Prostate gland (tissue), 2 donors: ENCODE data around the gene KCNG3. TPM values are rescaled to one million over a fixed set of nuclear protein-coding genes. Genes with fewer than 3 reads are reported as not detected.
A peak's percentile ranks its signal among the peaks of the same experiment; 100 is the strongest.

Source experiments
- DNase-seq: peaks from one replicate; pipeline ENCODE4 v3.0.0-alpha.2; 2019; ENCODE audit warnings: low spot score
- H3K27ac ChIP-seq, 2 donors: fragments of 200-600 bp; sonication (generic); 2 replicates each; pipeline ENCODE4 v1.5.1; 2017 to 2019
- H3K27me3 ChIP-seq: fragments of 200-600 bp; sonication (generic); replicated peaks from 2 replicates; pipeline ENCODE4 v1.5.1; 2019; ENCODE audit not compliant: insufficient read depth
- H3K36me3 ChIP-seq, 2 donors: fragments of 200-600 bp; sonication (generic); 1 replicate in 1 of 2; 2 replicates in 1 of 2; pipeline versions ENCODE4 v1.5.1 to v1.8.1; 2017 to 2019
- H3K4me1 ChIP-seq: fragments of 200-600 bp; sonication (generic); replicated peaks from 2 replicates; pipeline ENCODE4 v1.5.1; 2019
- H3K4me3 ChIP-seq, 2 donors: fragments of 200-600 bp; sonication (generic); 2 replicates each; pipeline ENCODE4 v1.5.1; 2017 to 2019
- H3K9me3 ChIP-seq: fragments of 200-600 bp; sonication (generic); 2 replicates; pipeline ENCODE4 v1.5.1; 2017
- CTCF ChIP-seq, 4 experiments: fragments of 200-600 bp in 2 of 4; fragments of 450-650 bp in 2 of 4; sonication (generic) in 2 of 4; IDR thresholded peaks; 1 replicate in 3 of 4; 2 replicates in 1 of 4; pipeline ENCODE4 v1.5.1; 2016 to 2019; ENCODE audit warnings: antibody characterized with exemption in 4 of 4, mild to moderate bottlenecking in 2 of 4, moderate library complexity in 2 of 4
- POLR2A ChIP-seq: fragments of 450-650 bp; IDR thresholded peaks from one replicate; pipeline ENCODE4 v1.6.1; 2016; ENCODE audit warnings: antibody characterized with exemption, mild to moderate bottlenecking
- POLR2AphosphoS5 ChIP-seq: sonication (generic); formaldehyde crosslinking; IDR thresholded peaks from one replicate; pipeline ENCODE4 v1.6.1; 2017; ENCODE audit warnings: antibody characterized with exemption
- WGBS: methylation state at CpG from one replicate; pipeline ENCODE4 v1.1.5; 2018; 5-methylcytosine and 5-hydroxymethylcytosine counted together
- intact Hi-C: fragments of 100-400 bp; cut with DNase I; formaldehyde crosslinking; loops from one replicate; pipeline ENCODE4 v1.14.2; 2022
- total RNA-seq, 2 donors: library from RNA; depleted of rRNA; stranded (reverse); fragments of >200 nt; gene quantifications; one replicate each; pipeline ENCODE4 v1.1.0, GENCODE V29; 2016

Gene KCNG3
- total RNA-seq, 2 donors from 2014 or later, result 0.27 to 4.1 TPM

DNA sequence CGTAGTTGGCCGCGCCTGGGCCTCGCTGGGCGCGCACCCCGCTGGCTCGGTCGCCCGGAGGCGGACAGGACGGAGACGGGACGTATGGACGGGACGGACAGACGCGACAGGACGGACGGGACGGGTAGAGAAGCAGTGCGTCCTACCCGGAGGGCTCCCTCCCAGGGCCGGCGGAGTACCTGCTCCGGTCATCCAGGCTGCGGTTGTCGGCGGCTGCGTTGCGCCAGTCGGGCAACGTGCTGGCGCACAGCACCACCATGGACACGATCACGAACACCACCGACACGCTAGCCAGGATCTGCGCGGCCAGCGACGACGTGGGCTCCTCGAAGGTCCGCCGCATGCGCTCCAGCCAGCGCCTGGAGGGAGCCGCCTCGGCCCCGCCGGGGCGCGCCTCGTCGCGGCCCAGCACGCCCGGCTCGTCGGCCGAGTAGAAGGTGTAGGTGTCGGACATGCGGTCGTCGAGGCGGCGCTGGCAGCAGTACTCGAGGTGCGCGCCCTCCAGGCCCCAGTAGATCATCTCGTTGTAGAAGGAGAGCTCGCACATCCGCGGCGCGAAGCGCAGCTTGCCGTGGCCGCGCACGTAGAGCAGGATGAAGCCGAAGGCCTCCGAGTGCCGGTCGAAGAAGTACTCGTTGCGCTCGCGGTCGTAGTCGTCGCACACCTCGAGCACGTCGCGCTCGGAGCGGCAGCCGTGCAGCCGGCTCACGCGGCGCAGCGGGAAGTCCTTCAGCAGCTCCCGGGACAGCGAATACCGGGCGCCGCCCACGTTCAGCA, 903 bp downstream of the KCNG3 start:
- no peak overlapping the region for H3K27ac ChIP-seq
- no peaks in the 10 kb centered on the region for H3K4me1 ChIP-seq
- WGBS, result 21% methylated on average over 72 of the region's 111 CpGs
- no peaks in the 10 kb centered on the region for H3K9me3 ChIP-seq
- TF ChIP-seq CTCF (IDR thresholded peaks at IDR 0.05), result no peak
- no peak for DNase-seq
- intact Hi-C loops, result loop anchor here (10.0 kb wide), 1 partner anchor 302 kb away; the partner anchor contains the start of gene HAAO
- peak overlapping the region; percentile 53 to 54 for H3K4me3 ChIP-seq
- no peaks in the 10 kb centered on the region for H3K36me3 ChIP-seq
- H3K27me3 ChIP-seq, result no peaks in the 10 kb centered on the region

DNA sequence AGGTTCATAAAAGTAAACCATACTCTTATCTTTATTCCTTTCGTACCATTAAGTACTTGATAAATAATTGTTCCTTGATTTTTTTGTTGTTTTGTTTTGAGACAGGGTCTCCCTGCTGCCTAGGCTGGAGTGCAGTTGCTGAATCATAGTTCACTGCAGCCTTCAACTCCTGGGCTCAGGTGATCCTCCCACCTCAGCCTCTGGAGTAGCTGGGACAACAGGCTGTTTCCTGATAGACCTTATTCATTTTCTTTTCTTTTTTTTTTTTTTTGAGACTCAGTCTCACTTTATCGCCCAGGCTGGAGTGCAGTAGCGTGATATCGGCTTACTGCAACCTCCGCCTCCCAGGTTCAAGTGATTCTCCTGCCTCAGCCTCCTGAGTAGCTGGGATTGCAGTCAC, 5.5 kb downstream of the KCNG3 start:
- no peaks in the 10 kb centered on the region for H3K27me3 ChIP-seq
- intact Hi-C loops, result no loop called here
- TF ChIP-seq POLR2AphosphoS5, result no peak
- TF ChIP-seq CTCF (IDR thresholded peaks at IDR 0.05), result no peak
- no peak for TF ChIP-seq POLR2A
- H3K36me3 ChIP-seq, result no peaks in the 10 kb centered on the region
- no peak for DNase-seq
- H3K4me3 ChIP-seq, result no peak overlapping the region
- no peaks in the 10 kb centered on the region for H3K4me1 ChIP-seq
- no peaks in the 10 kb centered on the region for H3K9me3 ChIP-seq
- no peak overlapping the region for H3K27ac ChIP-seq
- 95% methylated on average over 5 of the region's 5 CpGs for WGBS

DNA sequence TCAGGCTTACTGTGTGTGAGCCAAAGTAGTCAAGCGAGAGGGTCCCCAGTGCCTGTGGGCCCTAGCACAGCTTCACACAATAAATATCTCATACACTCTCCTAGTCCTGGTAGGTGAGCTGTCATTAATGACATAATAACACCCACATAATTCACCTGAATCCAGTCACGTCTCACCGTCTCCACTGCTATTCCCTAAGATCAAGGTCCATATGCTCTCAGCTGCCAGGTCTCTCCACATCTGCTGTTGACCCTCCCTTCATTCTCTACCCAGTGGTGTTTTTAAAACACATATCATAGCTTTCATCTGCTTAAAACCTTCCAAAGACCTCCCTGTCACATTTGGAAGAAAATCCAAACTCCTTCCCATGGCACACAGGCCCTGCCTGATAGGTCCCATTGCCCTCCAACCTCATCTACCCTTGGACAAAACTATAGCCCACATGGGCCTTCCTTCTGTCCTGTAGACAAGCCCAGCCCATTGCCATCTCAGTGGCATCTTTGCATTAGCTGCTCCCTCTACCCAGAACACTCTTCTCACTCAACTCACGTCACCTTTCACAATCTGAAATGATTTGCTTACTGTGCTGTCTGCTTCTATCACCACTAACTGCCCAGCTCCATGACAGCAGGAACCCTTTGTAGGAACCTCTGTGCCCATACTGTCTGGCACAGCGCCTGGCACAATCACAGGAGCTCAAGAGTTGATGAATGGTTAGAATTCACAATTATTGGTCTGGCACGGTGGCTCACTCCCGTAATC, 7.5 kb downstream of the KCNG3 start:
- no peaks in the 10 kb centered on the region for H3K36me3 ChIP-seq
- 94% methylated on average over 7 of the region's 7 CpGs for WGBS
- H3K4me3 ChIP-seq, result no peak overlapping the region
- DNase-seq, result no peak
- H3K4me1 ChIP-seq, result no peaks in the 10 kb centered on the region
- H3K9me3 ChIP-seq, result no peaks in the 10 kb centered on the region
- intact Hi-C loops, result no loop called here
- TF ChIP-seq POLR2AphosphoS5 (no peak), CTCF (IDR thresholded peaks at IDR 0.05) (no peak), POLR2A (no peak)
- H3K27me3 ChIP-seq, result no peaks in the 10 kb centered on the region
- H3K27ac ChIP-seq, result no peak overlapping the region

GRCh38 chr2:42480402-42480801, 13.4 kb downstream of the KCNG3 start:
- 60% methylated on average over 2 of the region's 2 CpGs for WGBS
- H3K9me3 ChIP-seq, result no peaks in the 10 kb centered on the region

More at GRCh38 chr2:42480402-42480801, 13.4 kb downstream of the KCNG3 start:
- Histone ChIP-seq H3K27me3 (no peaks in the 10 kb centered on the region), H3K4me3 (no peak overlapping the region), H3K36me3 (no peaks in the 10 kb centered on the region), H3K27ac (no peak overlapping the region), H3K4me1 (no peaks in the 10 kb centered on the region)
- TF ChIP-seq CTCF (IDR thresholded peaks at IDR 0.05), result no peak
- TF ChIP-seq POLR2AphosphoS5, result no peak
- no peak for TF ChIP-seq POLR2A
- no peak for DNase-seq
- intact Hi-C loops, result no loop called here
